Esophagus squamous epithelium (tissue), 4 donors: ENCODE measurements around the gene ECE1.
A peak's percentile ranks its signal among the peaks of the same experiment; 100 is the strongest.

Experiments
- CTCF ChIP-seq, 6 experiments: fragments of 450-650 bp in 4 of 6; fragments of 200-600 bp in 2 of 6; sonication (generic) in 2 of 6; IDR thresholded peaks; one replicate each; pipeline ENCODE4 v1.5.1; 2016 to 2019; ENCODE audit warnings: antibody characterized with exemption in 6 of 6, mild to moderate bottlenecking in 4 of 6, moderate library complexity in 4 of 6
- POLR2A ChIP-seq, 4 donors: fragments of 450-650 bp; IDR thresholded peaks; one replicate each; pipeline ENCODE4 v1.6.1; 2017; ENCODE audit warnings: antibody characterized with exemption in 4 of 4, mild to moderate bottlenecking in 4 of 4, moderate library complexity in 3 of 4

GRCh38 chr1:21216835-21217811 is 73.1 kb downstream of the ECE1 start:
- TF ChIP-seq CTCF (IDR thresholded peaks at IDR 0.05) (peak; percentile 31 to 72 (median 56)), POLR2A (IDR thresholded peaks at IDR 0.05) (no peak)
